Right ventricle myocardium inferior (tissue), 1 donor: ENCODE measurements around the gene EXD3. TPM values are rescaled to one million over a fixed set of nuclear protein-coding genes. Genes with fewer than 3 reads are reported as not detected.
"Not testable (repeated sequence)": the region's sequence is repeated elsewhere in the genome, so short reads cannot be mapped to it uniquely, and the experiment has no call there.

ENCODE experiments used
- ATAC-seq: fragments of 200-7000 bp; cut with Tn5 transposase; one replicate; pipeline ENCODE4 v1.9.1; 2020; ENCODE audit warnings: mild to moderate bottlenecking, moderate library complexity
- DNase-seq: peaks from one replicate; pipeline ENCODE4 v3.0.0; 2021; ENCODE audit errors: missing footprints
- intact Hi-C: fragments of 100-400 bp; cut with DNase I; formaldehyde crosslinking; loops from one replicate; pipeline ENCODE4 v1.11.0; 2022
- microRNA-seq: library from miRNA; unstranded; fragments of <30 nt; microRNA quantifications from one replicate; pipeline ENCODE4 v1.2.0, GENCODE V29; 2020
- total RNA-seq: library from RNA; stranded (reverse); fragmentation: NEBNext Ultra II Directional; extraction: Animal tissue kit (Norgen Biotek cat#: 25700); gene quantifications from one replicate; pipeline ENCODE4 v1.2.1, GENCODE V29; 2021
- donor health status: DM: no; HTN: yes; CAD: no; lungs with severe emphysema.

Gene EXD3
- total RNA-seq, 1 donor from 2014 or later = 6.8 TPM

DNA sequence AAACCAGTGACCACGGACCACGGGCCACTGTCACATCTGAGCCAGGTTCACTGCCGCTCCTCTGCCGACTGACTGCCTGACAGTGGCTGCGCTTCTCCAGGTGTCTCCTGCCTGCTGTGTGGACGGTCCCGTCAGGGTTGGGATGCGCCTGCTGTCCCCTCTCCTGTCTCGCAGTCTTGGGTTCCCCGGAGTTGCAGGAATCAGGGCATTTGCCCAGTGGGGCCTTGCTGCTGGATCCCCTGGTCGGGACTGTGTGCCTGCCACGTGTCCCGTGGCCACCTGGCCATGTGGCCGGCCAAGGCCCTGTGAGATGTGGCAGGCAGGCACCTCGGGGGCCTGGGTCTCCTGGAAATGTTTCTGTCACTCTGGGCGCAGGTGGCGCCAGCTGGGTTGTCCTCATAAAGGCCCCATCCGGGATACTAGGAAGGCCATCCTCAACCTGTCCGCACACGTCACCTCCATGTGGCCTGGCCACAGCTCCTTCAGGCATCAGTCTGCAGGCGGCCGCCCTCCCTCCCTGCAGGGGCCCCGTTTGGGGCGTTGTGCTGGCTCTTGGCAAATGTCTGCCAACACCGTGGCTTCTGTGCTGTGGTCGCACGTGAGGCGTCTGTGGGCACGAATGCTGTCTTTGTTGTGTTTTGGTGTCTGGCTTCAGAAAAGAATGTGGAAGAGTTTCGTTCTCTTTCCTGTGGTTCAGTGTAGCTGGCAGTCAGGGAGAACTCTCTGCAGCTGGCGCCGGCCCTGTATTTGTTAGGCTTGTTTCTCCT, 151.8 kb downstream of the EXD3 start:
- intact Hi-C loops = no loop called here
- DNase-seq (no peak), ATAC-seq (no peak)

DNA sequence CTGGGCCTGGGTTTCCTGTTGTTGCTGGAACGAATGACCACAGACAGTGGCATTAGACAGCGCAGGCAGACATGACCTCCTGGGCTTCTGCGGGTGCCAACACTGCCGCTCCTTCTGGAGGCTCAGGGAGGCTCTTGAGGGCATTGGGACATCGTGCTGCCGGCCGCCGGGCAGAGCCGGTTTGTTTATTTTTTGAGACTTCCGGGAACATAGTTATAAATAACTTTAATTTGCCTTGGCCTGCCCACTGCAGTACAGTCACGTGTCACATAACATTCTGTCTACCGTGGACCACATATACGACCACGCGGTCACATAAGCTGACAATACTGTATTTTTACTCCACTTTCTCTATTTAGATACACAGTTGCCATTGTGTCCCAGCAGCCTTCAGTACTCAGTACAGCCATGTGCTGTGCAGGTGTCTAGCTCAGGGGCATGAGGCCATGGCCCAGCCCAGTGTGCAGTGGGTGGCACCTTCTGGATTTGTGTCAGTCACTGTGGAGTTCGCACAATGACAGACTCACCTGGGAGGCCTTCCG, 153.7 kb downstream of the EXD3 start:
- no peak for DNase-seq
- peak; percentile 70 for ATAC-seq
- intact Hi-C loops = no loop called here

DNA sequence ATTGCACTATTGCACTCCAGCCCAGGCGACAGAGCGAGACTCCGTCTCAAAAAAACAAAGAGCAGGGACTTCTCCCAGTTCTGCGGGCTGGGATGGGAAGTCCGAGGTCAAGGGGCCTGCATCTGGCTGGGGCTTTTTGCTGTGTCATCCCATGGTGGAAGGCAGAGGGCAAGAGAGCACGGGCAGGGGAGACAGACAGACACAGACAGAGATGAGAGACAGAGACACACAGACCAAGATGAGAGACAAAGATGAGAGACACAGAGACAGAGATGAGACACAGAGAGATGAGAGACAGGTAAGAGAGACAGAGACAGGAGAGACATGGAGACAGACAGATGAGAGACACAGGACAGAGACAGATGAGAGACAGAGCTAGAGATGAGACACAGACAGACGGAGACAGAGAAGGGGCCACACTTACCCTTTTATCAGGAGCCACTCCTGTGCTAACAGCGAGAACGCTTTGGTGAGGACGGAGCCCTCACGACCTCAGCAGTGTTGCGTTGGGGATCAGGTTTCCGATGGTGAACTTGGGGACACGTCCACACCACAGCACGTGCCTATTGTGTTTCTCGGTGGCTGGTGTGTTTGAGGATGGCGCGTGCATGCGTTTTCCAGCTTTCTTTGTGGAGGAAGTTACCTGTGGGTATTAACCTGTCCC, 154.3 kb downstream of the EXD3 start:
- DNase-seq (no peak), ATAC-seq (no peak)
- intact Hi-C loops = no loop called here

DNA sequence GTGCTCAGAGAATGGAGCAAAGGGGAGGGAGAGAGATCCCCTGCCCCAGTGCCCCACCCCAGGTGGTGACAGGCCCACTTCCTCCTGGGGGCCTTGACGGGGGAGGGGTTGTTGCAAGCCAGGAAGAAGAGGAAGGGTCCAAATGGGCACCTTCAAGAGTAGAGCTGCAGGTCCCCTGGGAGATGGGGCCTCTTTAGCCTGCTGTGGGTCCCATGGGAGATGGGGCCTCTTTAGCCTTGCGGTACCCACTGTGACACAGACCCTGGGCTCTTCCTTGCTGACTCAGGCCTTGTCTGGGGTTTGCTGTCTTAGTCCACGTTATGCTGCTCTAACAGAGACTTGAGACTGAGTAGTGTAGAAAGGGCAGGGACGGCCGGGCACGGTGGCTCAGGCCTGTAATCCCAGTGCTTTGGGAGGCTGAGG, 155.0 kb downstream of the EXD3 start:
- intact Hi-C loops = no loop called here
- DNase-seq (no peak), ATAC-seq (no peak)

DNA sequence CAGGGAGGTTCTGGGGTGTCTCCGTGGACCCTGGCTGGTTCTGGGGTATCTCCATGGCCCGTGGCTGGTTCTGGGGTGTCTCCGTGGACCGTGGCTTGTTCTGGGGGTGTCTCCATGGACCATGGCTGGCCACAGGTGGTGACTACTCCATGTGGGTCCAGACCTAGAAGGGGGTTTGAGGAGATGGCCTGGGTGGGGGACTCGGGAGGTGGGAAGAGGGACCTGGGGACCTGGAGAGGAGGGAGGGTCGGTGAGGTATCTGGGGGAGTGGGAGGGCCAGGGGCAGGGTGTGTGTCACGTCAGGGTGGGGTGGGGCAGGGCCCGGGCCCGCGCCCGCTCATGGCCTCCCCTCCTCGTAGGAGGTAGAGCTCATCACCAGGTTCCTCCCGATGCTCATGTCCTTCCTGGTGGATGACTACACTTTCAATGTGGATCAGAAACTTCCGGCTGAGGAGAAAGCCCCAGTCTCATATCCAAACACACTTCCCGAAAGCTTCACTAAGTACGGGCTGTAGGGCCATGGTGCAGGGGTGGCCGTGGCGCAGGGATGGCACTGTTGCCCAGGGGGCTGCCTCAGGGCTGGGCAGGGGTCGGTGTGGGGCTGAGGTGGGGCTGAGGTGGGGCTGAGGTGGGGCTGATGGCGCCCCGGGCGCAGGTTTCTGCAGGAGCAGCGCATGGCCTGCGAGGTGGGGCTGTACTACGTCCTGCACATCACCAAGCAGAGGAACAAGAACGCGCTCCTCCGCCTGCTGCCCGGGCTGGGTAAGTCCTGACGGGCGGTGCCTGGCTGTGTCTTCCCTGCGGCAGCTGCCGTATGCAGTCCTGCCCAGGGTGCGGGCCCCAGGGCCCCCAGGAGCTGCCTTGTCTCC, 156.1 kb downstream of the EXD3 start:
- ATAC-seq = no peak
- intact Hi-C loops = no loop called here
- DNase-seq = no peak

DNA sequence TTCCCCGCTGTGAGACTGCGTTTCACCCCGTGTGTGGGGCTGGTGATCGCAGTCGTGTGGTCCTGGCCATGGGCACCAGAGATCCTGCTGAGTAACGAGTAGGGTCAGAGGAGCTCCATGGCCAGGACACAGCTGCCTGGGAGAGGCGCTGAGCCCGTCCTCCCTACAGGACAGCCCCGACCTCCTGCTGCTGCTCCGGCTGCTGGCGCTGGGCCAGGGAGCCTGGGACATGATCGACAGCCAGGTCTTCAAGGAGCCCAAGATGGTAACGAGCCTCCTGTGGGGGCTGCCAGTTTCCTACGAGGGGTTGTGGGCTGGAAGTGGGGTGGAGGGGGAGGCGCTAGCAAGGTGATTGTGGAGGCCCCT, 156.8 kb downstream of the EXD3 start:
- intact Hi-C loops = no loop called here
- DNase-seq (no peak), ATAC-seq (no peak)

DNA sequence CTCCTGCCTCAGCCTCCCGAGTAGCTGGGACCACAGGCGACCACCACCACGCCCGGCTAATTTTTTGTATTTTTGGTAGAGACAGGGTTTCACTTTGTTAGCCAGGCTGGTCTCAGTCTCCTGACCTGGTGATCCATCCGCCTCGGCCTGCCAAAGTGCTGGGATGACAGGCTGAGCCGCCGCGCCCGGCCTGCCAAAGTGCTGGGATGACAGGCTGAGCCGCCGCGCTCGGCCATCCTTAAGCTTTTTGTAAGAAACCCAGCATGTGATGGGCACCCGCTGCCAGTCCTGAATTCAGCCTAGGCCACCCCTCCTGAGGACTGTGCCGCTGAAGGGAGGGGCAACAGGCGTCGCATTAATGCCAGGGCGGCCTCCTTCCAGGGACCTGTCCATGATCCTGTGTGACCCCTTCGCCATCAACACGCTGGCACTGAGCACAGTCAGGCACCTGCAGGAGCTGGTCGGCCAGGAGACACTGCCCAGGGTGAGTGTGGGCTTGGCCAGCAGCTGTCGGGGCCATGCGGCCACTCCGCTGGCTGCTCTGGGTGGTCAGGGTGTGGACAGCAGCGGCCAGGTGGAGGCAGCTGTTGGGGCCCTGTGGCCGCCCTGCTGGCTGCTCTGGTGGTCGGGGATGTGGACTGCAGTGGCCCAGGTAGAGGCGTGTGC, 157.3 kb downstream of the EXD3 start:
- no peak for ATAC-seq
- intact Hi-C loops = no loop called here
- DNase-seq = no peak

DNA sequence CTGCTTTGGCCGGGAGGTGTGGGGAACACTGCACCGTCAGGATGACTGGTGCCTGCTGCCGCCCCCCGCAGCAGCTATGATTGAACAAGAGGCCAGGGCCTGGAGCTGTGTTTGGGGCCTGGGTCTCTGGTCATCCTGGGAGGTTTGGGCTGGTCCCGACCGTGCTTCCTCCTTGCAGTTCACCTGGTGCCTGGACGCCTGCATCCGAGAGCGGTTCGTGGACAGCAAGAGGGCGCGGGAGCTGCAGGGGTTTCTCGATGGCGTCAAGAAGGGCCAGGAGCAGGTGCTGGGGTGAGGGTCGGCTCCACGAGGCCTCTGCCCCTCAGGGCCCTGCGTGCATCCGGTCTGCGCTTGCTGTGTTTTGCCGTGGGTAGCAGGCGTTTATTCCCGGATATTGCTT, 158.9 kb downstream of the EXD3 start:
- DNase-seq = peak; percentile 54
- intact Hi-C loops = no loop called here
- ATAC-seq = no peak

DNA sequence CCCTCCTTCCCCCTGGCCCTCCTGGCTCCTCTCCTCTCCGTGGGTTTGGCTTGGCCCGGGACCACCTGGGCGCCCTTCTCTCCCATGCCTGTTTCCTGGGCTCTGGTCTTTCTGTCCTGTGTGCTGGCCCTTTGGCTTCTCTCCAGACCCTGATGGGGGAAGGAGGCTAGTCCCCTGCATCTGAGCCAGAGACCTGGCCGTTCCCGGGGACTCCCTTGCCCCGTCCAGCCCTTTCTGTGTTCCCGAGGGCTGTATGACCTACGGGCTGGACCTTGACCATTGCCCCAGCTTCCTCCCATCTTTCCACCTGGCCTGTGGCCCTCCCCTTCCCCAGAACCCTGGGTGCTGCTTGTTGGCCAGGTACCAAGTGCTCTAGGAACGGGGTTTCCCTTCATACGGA, 159.5 kb downstream of the EXD3 start:
- ATAC-seq = no peak
- intact Hi-C loops = no loop called here
- no peak for DNase-seq

DNA sequence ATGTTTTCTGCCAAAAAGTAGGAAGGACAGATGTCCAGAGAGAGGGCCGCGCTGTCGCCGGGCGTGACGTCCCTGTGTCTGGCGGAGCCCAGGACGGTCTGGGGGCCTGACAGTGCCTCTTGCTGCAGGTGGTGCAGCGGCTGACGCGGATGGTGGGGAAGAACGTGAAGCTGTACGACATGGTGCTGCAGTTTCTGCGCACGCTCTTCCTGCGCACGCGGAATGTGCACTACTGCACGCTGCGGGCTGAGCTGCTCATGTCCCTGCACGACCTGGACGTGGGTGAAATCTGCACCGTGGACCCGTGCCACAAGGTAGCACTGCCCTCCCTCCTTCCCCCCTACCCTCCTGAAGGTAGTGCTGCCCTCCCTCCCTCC, 160.1 kb downstream of the EXD3 start:
- intact Hi-C loops = no loop called here
- ATAC-seq (no peak), DNase-seq (no peak)

DNA sequence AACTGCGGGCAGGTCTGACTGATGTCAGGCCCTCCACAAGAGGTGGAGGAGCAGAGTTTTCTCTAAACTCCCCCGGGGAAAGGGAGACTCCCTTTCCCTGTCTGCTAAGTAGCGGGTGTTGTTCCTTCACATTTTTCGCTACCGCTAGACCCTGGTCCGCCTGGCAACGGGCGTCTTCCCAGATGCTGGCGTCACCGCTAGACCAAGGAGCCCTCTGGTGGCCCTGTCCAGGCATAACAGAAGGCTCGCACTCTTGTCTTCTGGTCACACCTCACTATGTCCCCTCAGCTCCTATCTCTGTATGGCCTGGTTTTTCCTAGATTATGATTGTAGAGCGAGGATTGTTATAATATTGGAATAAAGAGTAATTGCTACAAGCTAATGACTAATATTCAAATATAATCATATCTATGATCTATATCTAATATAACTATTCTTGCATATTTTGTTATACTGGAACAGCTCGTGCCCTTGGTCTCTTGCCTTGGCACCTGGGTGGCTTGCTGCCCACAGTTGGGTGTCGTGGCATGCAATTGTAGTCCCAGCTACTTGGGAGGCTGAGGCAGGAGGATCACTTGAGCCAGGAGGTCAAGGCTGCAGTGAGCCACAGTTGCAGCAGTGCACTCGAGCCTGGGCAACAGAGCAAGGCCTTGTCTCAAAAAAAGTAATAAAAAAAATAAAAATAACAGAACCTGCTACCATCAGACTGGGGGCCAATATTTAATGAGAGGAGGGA, 160.6 kb downstream of the EXD3 start:
- ATAC-seq, intact Hi-C loops: not testable (repeated sequence)
- DNase-seq = peak; percentile 55

Small RNAs within 50 kb of the gene (microRNA-seq; reads per million reads assigned to microRNA genes)
- not detected for gene MIR7114

Other genes starting within 250 kb of the EXD3 start
- 35.0 TPM for gene ANAPC2, start 234.6 kb downstream of the EXD3 start, total RNA-seq
- gene SSNA1, start 234.5 kb downstream of the EXD3 start, total RNA-seq = 70.7 TPM
- gene TPRN, start 222.4 kb downstream of the EXD3 start, total RNA-seq = 27.9 TPM
- 44.6 TPM for gene TMEM203, start 217.5 kb downstream of the EXD3 start, total RNA-seq
- 5.9 TPM for gene NDOR1, start 217.5 kb downstream of the EXD3 start, total RNA-seq
- 26.0 TPM for gene RNF208, start 200.9 kb downstream of the EXD3 start, total RNA-seq
- gene CYSRT1, start 198.0 kb downstream of the EXD3 start, total RNA-seq = not detected
- not detected for gene RNF224, start 195.7 kb downstream of the EXD3 start, total RNA-seq
- gene SLC34A3, start 192.3 kb downstream of the EXD3 start, total RNA-seq = not detected
- gene TUBB4B, start 181.9 kb downstream of the EXD3 start, total RNA-seq = 620 TPM
- 1.4 TPM for gene STPG3, start 171.9 kb downstream of the EXD3 start, total RNA-seq
- 37.9 TPM for gene NELFB, start 167.8 kb downstream of the EXD3 start, total RNA-seq
- 16.5 TPM for gene TOR4A, start 145.4 kb downstream of the EXD3 start, total RNA-seq
- gene NRARP, start 120.9 kb downstream of the EXD3 start, total RNA-seq = 4.7 TPM
- 2.2 TPM for gene NOXA1, start 231 bp upstream of the EXD3 start, total RNA-seq
- not detected for gene ENTPD8, start 18.2 kb upstream of the EXD3 start, total RNA-seq
- 11.5 TPM for gene NSMF, start 36.2 kb upstream of the EXD3 start, total RNA-seq
- gene PNPLA7, start 127.2 kb upstream of the EXD3 start, total RNA-seq = 9.8 TPM
- gene MRPL41, start 128.7 kb upstream of the EXD3 start, total RNA-seq = 244 TPM
- gene DPH7, start 155.8 kb upstream of the EXD3 start, total RNA-seq = 17.2 TPM
- gene ZMYND19, start 167.3 kb upstream of the EXD3 start, total RNA-seq = 10.8 TPM
- gene ARRDC1, start 182.5 kb upstream of the EXD3 start, total RNA-seq = 17.5 TPM
- 30.5 TPM for gene EHMT1, start 195.8 kb upstream of the EXD3 start, total RNA-seq